ENCODE results near the gene DIDO1.

DNA sequence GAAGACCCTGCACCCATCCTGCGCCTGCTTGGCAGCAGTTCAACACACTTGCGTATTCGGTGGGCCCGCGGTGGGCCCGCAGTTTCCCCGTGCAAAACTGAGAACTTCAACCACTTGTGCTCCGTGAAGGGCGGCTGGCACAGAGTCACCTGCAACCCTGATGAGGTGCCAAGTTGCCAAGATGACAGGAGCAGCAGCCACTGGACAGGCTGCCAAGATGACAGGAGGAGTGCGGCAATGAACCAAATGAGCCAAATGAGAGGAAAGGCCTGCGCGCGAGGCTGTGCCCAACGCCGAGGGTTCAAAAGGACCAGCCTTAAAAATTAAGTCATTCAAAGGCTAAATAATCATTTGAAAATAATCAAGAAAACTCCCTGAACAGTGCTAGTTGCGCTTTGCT, 20.1 kb downstream of the DIDO1 start:
- TF ChIP-seq ETS1 (conservative IDR thresholded peaks at IDR 0.05; ENCODE audit: control insufficient read depth, low read depth, low read length) = no peak
- TF ChIP-seq, protein P1, sequence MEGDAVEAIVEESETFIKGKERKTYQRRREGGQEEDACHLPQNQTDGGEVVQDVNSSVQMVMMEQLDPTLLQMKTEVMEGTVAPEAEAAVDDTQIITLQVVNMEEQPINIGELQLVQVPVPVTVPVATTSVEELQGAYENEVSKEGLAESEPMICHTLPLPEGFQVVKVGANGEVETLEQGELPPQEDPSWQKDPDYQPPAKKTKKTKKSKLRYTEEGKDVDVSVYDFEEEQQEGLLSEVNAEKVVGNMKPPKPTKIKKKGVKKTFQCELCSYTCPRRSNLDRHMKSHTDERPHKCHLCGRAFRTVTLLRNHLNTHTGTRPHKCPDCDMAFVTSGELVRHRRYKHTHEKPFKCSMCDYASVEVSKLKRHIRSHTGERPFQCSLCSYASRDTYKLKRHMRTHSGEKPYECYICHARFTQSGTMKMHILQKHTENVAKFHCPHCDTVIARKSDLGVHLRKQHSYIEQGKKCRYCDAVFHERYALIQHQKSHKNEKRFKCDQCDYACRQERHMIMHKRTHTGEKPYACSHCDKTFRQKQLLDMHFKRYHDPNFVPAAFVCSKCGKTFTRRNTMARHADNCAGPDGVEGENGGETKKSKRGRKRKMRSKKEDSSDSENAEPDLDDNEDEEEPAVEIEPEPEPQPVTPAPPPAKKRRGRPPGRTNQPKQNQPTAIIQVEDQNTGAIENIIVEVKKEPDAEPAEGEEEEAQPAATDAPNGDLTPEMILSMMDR (IDR thresholded peaks at IDR 0.05 in 2 of 3, conservative IDR thresholded peaks at IDR 0.05 in 1 of 3; ENCODE audit: insufficient read depth in 2 of 3, low read depth in 1 of 3, low read length in 3 of 3) = no peak

Measured in K562 (cell line).